AG08395 (cell line): ENCODE measurements around the gene LILRB5.
"Not testable (repeated sequence)": the region's sequence is repeated elsewhere in the genome, so short reads cannot be mapped to it uniquely, and the experiment has no call there.

ENCODE experiments used
- DNase-seq: peaks from one replicate; pipeline ENCODE4 v3.0.0; 2012; ENCODE audit warnings: mixed read lengths, low spot score

The LILRB5 gene

DNA sequence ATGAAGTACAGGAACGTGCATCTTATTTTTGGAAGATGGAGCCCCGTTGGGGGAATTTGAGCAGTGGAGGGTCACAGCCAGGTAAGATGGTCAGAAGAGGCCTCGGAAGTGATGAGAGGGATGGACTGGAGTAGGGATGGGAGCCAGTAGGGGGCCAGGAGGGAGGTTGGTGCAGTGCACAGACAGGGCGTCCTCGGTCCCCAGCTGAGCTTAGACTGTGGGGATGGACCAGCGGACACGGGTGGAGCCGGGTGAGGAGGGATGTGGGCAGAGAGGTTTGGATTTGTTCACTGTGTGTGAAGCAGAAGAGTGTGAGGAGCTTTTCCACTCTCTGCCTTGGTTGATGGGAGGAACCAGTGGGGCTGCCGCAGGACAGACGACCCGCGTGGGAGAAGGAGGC lies 45.8 kb downstream of the LILRB5 start:
- DNase-seq, result no peak

DNA sequence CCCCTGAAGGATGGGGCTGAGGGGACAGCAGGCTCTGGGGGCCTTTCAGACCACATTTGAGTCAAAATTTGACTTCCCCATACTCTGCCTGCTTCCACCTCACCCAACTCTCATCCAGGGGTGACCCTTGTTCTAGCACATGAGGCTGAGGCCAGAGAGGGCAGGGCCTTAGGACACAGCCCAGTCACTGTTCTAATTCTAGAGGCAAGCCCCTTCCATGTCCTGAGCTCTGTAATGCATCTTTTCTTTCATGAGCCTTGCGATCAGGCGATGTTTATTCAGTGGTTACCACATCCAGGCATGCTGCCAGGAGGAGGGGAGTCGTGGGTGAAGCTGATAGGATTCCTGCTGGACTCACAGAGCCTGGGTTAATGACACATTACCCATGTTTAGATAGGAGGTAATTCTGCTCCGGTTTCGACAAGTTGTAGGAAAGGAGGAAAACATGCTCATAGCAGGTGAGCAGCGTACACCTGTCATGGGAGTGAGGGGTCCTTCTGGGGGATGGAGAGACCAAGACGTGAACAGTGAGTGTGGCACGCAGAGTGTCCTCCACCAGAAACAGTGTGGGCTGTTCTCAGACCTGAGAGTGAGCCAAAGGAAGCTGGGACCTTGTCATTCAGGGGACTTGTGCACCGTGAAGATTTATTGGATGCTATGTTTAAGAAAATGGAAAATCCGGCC lies 47.1 kb downstream of the LILRB5 start:
- peak; percentile 96 for DNase-seq

DNA sequence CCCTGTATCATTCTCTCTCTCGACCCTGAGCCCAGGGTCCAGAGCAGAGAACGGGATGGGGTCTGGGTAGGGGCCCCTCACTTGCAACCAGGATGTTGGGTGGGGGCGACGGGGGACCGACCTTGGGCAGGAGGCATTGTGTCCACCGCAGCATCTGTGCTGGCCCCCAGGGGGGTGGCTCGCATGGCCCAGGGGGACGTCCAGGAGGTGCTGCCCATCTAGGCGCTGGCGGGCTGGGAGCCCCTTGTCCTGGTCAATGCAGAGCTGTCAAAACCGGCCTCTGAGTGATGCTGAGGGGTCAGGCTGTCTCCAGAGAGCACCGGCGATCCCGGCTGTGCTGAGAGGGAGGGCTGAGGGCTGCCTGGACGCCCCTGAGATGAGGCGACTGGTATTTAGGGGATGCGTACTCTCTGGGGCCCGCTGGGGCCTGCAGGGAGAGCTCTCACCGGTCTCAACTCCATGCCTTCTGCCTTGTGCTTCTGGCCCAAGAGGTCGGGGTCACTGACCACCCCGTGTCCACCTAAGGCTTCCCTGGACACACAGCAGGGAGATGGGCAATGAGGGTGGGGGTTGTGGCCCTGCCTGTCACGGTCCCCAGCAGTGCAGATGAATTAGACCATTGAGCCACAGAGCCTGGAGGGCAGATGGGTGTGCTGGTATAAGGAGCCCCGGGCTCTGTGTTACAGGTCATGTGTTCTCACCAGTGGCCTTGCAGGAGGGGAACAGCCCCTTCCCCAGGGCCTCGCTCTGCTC lies 47.8 kb downstream of the LILRB5 start:
- DNase-seq, result no peak

DNA sequence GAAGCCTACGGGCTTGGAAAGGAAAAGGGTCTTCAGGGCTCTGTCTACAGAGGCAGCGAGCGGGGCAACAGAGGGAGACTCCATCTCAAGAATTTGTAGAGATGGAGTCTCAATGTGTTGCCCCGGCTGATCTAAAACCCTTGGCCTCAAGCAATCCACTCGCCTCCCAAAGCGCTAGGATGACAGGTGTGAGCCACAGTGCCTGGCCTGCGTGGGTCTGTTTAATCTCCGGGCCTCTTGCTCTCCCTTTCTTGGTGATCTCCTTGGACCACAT lies 48.4 kb downstream of the LILRB5 start:
- DNase-seq, result no peak

DNA sequence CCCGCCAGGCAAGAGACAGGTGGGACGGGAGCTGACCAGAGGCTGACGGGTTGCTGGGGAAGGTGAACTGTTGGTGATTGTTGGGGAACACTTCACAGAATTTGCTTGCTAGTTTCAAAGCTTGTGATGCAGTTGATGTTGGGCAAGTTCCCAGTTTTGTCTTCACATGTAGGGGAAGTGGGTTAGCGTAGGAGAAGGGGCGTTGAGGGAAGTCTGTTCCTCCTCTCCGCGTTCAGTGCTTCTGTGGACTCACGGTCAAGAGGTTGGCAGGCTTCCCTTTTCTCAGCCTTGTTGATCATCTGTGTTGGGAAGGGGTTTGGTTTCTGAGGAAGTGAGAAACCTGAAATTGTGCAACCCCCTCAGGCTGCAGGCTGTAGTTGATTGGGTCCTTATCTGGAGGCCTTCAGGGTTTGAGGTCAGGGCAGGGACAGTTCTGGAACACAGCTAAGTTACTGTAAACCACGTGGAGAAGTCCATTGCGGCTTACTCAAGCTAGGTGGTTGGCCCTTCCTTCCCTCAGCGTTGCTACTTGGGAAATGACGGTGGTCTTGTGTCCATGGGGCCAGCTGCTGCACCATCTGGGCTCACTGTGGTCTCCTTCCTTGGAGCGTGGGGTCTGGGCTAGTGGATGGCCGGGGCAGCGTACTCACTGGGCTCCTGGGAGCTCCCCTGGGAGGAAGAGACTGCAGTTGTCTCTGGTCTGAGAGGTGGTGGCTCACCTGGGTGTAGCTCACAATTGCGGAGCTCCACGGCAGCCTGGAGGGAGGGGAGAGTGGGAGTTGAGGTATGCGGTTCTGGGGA lies 48.9 kb downstream of the LILRB5 start:
- DNase-seq, result no peak

DNA sequence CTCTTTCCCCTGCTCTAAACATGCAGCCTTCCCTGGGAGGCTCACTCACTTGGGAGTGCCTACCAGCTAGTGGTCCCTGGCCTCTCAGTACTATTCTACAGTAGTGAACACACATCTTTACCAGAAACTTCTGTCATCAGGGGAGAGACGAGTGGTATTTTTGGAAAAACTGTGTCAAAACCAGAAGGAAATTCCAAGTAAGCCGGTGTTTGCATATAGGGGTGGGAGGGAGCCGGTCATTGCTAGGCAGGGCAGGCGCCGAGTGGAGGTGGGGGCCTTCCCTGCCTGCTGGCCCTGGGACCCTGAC lies 49.4 kb downstream of the LILRB5 start:
- no peak for DNase-seq

DNA sequence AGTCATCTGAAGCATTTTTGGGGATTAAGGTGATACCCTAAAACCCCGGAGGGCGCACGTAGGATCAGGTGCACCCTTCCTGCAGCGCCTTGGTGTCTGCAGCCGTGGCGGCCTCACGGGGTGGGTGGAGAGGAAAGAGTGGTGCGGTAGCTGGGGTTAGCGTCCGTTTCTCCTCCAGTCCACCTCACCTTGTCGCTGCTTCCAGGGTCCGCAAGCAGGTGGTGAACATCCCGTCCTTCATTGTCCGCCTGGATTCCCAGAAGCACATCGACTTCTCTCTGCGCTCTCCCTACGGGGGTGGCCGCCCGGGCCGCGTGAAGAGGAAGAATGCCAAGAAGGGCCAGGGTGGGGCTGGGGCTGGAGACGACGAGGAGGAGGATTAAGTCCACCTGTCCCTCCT lies 49.9 kb downstream of the LILRB5 start:
- DNase-seq, result not testable (repeated sequence)

DNA sequence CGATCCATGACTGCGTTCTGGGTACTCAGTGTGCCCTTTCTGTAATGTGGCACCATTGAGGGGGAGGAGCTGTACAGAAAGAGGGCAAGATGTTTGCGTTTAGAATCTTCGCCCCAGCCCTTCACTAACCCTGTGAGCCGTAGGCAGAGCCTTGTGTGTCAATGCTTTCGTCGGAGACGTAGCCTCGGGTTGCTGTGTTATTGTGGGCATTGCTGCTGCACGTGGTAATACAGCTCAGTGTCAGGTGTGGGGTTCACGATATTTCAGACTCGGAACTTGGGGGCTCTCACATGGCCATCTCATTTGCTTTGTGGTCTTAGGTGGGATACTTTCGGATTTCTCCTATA lies 50.3 kb downstream of the LILRB5 start:
- no peak for DNase-seq

DNA sequence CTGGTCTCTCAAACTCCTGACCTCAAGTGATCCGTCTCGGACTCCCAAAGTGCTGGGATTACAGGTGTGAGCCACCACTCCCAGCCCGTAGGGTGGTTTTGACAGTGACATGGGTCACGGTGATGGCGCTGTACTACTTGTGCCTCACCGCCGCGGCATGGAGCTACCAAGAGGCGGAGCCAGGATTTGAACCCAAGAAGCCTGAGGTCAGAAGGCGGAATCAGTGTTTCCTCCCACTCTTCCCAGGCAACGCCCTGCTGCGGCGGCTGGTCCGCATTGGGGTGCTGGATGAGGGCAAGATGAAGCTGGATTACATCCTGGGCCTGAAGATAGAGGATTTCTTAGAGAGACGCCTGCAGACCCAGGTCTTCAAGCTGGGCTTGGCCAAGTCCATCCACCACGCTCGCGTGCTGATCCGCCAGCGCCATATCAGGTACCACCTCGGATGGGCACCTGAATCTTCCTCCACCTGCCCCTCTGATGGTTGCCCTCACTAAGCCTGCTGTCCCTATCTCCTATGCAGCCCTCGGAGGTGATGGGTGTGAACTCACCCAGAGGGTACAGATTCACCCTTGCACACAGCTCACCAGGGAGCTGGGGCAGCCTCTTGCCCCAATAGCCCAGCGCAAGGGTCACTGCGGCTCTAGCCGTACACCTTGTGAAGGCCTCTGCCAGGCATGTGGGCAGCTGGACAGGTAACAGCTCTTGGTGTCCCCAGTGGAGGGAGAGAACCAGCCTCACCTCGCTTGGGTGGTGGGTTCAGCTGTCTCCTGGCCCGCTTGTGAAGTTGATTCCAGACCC lies 50.8 kb downstream of the LILRB5 start:
- no peak for DNase-seq

DNA sequence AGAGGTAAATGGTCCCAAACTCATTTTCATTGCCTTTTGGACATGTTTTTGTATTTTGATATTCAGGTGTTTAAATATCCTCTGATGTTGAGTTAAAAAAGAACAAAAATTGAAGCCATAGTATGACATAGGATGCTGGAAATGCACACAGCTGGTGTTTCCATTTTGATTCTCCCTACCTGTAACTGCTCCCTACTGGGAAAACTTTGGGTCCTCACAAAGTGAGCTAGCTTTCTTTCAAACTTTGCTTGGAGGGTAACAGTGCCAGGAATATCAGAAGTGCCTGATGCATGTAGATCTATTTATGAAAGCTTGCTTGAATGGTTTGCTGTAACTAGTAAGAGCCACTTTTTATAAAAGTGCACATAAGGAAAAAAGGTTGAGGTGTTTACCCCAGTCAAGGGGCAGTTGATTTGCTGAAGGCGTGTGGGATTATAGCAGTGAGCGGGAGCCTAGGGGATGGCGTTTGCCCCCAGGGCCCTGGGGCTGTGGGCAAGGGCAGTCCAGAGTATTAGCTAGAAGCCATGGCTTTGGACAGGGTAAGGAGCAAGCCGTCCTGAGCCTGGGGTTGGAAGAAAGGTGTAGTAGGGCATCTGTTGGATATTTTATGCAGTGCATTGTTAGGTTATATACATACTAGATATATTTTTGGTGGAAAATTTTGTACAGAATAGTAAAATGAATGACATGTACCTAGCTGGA lies 52.2 kb downstream of the LILRB5 start:
- no peak for DNase-seq

DNA sequence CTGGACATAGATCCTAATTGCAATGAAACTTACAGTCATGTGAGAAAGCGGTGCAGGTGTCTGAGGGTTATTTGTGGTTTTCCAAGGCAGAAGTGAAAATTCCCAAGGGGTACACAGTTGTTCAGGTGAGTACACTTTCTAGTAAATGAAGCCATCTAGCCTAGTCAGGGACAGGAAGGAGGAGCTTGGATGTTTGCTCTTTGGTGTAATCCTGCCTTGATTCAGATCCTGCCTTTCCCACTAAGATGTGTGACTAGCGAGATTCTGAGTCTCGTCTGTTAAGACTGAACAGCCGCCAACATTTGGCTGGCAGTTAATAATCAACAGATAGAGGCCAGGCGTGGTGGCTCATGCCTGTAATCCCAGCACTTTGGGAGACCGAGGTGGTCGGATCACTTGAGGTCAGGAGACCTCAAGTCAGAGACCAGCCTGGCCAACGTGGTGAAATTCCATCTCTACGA lies 53.9 kb downstream of the LILRB5 start:
- DNase-seq, result no peak

DNA sequence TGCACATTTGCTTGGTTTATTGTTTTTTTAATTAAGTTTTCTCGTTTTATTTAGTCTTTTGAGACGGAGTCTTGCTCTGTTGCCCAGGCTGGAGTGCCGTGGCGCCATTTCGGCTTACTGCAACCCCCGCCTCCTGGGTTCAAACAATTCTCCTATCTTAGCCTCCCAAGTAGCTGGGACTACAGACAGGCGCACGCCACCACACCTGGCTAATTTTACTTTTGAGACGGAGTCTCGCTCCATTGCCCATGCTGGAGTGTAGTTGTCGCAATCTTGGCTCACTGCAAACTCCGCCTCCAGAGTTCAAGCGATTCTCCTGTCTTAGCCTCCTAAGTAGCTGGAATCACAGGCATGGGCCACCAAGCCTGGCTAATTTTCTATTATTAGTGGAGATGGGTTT lies 55.1 kb downstream of the LILRB5 start:
- DNase-seq, result no peak

DNA sequence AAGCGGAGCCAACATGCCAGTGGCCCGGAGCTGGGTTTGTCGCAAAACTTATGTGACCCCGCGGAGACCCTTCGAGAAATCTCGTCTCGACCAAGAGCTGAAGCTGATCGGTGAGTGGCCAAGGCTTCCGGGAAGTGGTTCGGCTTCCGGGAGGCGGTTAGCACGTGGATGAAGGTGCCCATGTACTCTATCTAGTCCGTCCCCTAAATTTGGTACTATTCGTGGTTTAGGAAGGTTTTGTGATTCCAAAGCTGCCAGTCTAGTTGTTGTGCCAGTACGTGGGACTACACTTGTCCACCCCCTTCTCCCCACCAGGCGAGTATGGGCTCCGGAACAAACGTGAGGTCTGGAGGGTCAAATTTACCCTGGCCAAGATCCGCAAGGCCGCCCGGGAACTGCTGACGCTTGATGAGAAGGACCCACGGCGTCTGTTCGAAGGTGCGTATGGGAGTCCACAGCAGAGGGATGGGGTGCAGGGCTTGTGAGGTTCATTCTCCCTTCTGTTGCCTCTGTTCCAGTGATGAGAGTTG lies 55.8 kb downstream of the LILRB5 start:
- no peak for DNase-seq
